ENCODE data around the gene BANP.
"Not testable (repeated sequence)": the region's sequence is repeated elsewhere in the genome, so short reads cannot be mapped to it uniquely, and the experiment has no call there.

BANP gene

GRCh38 chr16:87929986-87930385, 21.2 kb upstream of the BANP start:
- DNase-seq: no peak

- peak; percentile 40 for DNase-seq
Measured at GRCh38 chr16:87930456-87930855, 20.8 kb upstream of the BANP start.

- DNase-seq: peak; percentile 76
Measured at GRCh38 chr16:87931504-87931903, 19.7 kb upstream of the BANP start.

GRCh38 chr16:87932475-87933139, 18.6 kb upstream of the BANP start:
- DNase-seq: not testable (repeated sequence)

GRCh38 chr16:87933140-87933495, 18.1 kb upstream of the BANP start:
- no peak for DNase-seq

GRCh38 chr16:87934752-87935425, 16.3 kb upstream of the BANP start:
- not testable (repeated sequence) for DNase-seq

- DNase-seq: not testable (repeated sequence)
Measured at GRCh38 chr16:87936016-87936374, 15.2 kb upstream of the BANP start.

- no peak for DNase-seq
Measured at GRCh38 chr16:87936375-87937230, 14.6 kb upstream of the BANP start, which contains the start of gene CA5A. Gene CA5A (minus strand): TSS chr16:87936529. CDS start chr16:87936450, 79 bp downstream.

- not testable (repeated sequence) for DNase-seq
Measured at GRCh38 chr16:87937231-87937542, 14.0 kb upstream of the BANP start.

GRCh38 chr16:87938412-87938949, 12.8 kb upstream of the BANP start:
- no peak for DNase-seq

GRCh38 chr16:87939562-87940423, 11.4 kb upstream of the BANP start:
- no peak for DNase-seq

- DNase-seq: no peak
Measured at GRCh38 chr16:87942680-87943079, 8.6 kb upstream of the BANP start.

- no peak for DNase-seq
Measured at GRCh38 chr16:87945351-87946042, 5.7 kb upstream of the BANP start.

- DNase-seq: no peak
Measured at GRCh38 chr16:87946596-87947347, 4.5 kb upstream of the BANP start.

- no peak for DNase-seq
Measured at GRCh38 chr16:87947356-87948118, 3.7 kb upstream of the BANP start.

GRCh38 chr16:87948119-87948545, 3.1 kb upstream of the BANP start:
- DNase-seq: peak; percentile 75

GRCh38 chr16:87948735-87949070, 2.5 kb upstream of the BANP start:
- no peak for DNase-seq

- DNase-seq: no peak
Measured at GRCh38 chr16:87949071-87949744, 2.0 kb upstream of the BANP start.

GRCh38 chr16:87951552-87952538, 611 bp downstream of the BANP start:
- DNase-seq: no peak
